ENCODE data around the gene DLG2.

DNA sequence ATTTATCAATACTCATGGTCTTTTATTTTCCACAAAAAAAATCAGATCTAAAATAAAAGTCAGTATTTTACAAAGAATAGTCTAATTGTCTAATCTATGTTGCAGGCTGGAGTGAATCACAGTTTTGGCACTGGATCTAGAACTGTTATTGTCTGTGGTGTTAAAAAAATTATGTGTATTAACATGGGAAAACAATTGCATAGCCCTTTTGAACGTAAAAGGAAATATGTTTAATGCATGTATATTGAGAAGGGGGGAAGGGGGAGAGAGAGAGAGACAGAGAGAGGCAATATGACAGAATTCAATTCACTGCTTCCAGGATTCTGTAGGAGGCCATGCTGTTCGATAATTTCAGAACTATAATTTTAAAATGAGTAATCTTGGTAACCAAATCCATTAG, 2016.1 kb downstream of the DLG2 start:
- TF ChIP-seq, protein P1, sequence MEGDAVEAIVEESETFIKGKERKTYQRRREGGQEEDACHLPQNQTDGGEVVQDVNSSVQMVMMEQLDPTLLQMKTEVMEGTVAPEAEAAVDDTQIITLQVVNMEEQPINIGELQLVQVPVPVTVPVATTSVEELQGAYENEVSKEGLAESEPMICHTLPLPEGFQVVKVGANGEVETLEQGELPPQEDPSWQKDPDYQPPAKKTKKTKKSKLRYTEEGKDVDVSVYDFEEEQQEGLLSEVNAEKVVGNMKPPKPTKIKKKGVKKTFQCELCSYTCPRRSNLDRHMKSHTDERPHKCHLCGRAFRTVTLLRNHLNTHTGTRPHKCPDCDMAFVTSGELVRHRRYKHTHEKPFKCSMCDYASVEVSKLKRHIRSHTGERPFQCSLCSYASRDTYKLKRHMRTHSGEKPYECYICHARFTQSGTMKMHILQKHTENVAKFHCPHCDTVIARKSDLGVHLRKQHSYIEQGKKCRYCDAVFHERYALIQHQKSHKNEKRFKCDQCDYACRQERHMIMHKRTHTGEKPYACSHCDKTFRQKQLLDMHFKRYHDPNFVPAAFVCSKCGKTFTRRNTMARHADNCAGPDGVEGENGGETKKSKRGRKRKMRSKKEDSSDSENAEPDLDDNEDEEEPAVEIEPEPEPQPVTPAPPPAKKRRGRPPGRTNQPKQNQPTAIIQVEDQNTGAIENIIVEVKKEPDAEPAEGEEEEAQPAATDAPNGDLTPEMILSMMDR (IDR thresholded peaks at IDR 0.05) = no peak
- TF ChIP-seq POLR2A (IDR thresholded peaks at IDR 0.05) = no peak

Data from uterus (tissue), 2 donors.